ENCODE data around the gene ADARB2. TPM values are rescaled to one million over a fixed set of nuclear protein-coding genes. Genes with fewer than 3 reads are reported as not detected.

Gene ADARB2
- polyA plus RNA-seq, 1 of the 3 experiments (the other 2 are of a cell fraction): not detected

DNA sequence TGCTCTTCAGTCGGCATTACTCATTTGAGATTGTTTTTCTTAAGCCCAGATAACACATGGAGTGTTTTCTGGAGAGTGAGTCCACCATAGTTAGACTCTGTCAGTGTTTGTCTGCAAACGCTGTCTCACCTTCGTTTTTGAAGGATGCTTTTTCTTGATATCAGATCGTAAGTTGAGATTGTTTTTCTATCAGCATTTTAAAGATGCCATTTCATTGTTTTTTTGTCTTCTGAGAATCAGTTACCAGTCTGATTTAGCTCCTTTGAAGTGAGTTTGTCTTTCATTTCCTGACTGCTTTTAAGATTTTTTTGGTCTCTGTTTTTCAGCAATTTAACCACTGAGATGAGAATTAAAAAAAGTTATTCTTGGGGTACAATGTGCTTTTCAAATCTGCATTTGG lies 543.8 kb downstream of the ADARB2 start:
- Histone ChIP-seq H3F3A (replicated peaks; ENCODE audit: insufficient read depth) (no peaks in the 10 kb centered on the region), H3K79me2 (ENCODE audit: insufficient read depth) (no peaks in the 10 kb centered on the region), H3K9me2 (no peaks in the 10 kb centered on the region), H3K27ac (ENCODE audit: low read depth in 2 of 2, low read length in 1 of 2) (no peak overlapping the region), H4K20me1 (ENCODE audit: insufficient read depth) (no peaks in the 10 kb centered on the region), H3K9ac (no peak overlapping the region), H3K36me3 (replicated peaks in 1 of 2; ENCODE audit: control insufficient read depth in 1 of 2, insufficient read depth in 2 of 2, low read length in 1 of 2) (no peaks in the 10 kb centered on the region), H3K4me2 (no peak overlapping the region), H3K27me3 (ENCODE audit: insufficient read depth) (no peaks in the 10 kb centered on the region), H2AFZ (ENCODE audit: low read depth) (no peak overlapping the region), H3K4me3 (ENCODE audit: low read depth in 2 of 2, low read length in 1 of 2) (no peak overlapping the region), H3K4me1 (ENCODE audit: control insufficient read depth in 1 of 2, insufficient read depth in 2 of 2, low read depth in 1 of 2, low read length in 1 of 2) (peaks cover 0 to 12% of the 10 kb centered on the region in 2 experiments; a peak in 1 of 4 replicates), H3K9me3 (0 out of 2 replicates have a peak, but pooled peaks cover 4% of the 10 kb centered on the region)
- WGBS (ENCODE audit: low lambda C conversion rate): 10% methylated on average over 4 of the region's 4 CpGs
- DNase-seq: no peak
- CTCF ChIA-PET: no interaction called here
- TF ChIP-seq TAF1 (IDR thresholded peaks at IDR 0.05; ENCODE audit: borderline replicate concordance, low read depth, low read length) (no peak), TCF12 (IDR thresholded peaks at IDR 0.05) (no peak)
- TF ChIP-seq, protein P1, sequence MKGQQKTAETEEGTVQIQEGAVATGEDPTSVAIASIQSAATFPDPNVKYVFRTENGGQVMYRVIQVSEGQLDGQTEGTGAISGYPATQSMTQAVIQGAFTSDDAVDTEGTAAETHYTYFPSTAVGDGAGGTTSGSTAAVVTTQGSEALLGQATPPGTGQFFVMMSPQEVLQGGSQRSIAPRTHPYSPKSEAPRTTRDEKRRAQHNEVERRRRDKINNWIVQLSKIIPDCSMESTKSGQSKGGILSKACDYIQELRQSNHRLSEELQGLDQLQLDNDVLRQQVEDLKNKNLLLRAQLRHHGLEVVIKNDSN (IDR thresholded peaks at IDR 0.05; ENCODE audit: borderline replicate concordance, low read depth): no peak
- POLR2A ChIA-PET: no interaction called here

GRCh38 chr10:1191752-1192151 lies 545.6 kb downstream of the ADARB2 start:
- TF ChIP-seq EP300 (IDR thresholded peaks at IDR 0.05; ENCODE audit: borderline replicate concordance in 1 of 2, low read depth in 1 of 2, low read length in 1 of 2) (no peak), FOXM1 (IDR thresholded peaks at IDR 0.05; ENCODE audit: low read depth) (no peak), ELF1 (IDR thresholded peaks at IDR 0.05) (no peak), FOXJ3 (CRISPR knock-in tag; IDR thresholded peaks at IDR 0.05) (no peak), POLR2AphosphoS5 (IDR thresholded peaks at IDR 0.05; ENCODE audit: low read depth, low read length) (no peak), RFX5 (IDR thresholded peaks at IDR 0.05; ENCODE audit: low read length) (no peak), FOSL2 (IDR thresholded peaks at IDR 0.05; ENCODE audit: borderline replicate concordance, low read depth) (no peak), MEF2A (IDR thresholded peaks at IDR 0.05; ENCODE audit: borderline replicate concordance, low read depth) (no peak), RXRA (IDR thresholded peaks at IDR 0.05; ENCODE audit: borderline replicate concordance, low read depth) (no peak), GATA2 (CRISPR knock-in tag; IDR thresholded peaks at IDR 0.05) (no peak), CHD2 (IDR thresholded peaks at IDR 0.05; ENCODE audit: low read length, partially characterized antibody) (no peak)
- TF ChIP-seq, protein P1 (IDR thresholded peaks at IDR 0.05; ENCODE audit: borderline replicate concordance, low read depth): no peak
- POLR2A ChIA-PET: no interaction called here
- Histone ChIP-seq H3K4me2 (no peak overlapping the region), H3K9ac (no peak overlapping the region), H3K9me2 (no peaks in the 10 kb centered on the region), H3K4me1 (ENCODE audit: control insufficient read depth in 1 of 2, insufficient read depth in 2 of 2, low read depth in 1 of 2, low read length in 1 of 2) (peaks cover 0 to 12% of the 10 kb centered on the region in 2 experiments; a peak in 1 of 4 replicates), H3K27ac (ENCODE audit: low read depth in 2 of 2, low read length in 1 of 2) (no peak overlapping the region), H3K27me3 (ENCODE audit: insufficient read depth) (no peaks in the 10 kb centered on the region), H3F3A (replicated peaks; ENCODE audit: insufficient read depth) (no peaks in the 10 kb centered on the region), H3K79me2 (ENCODE audit: insufficient read depth) (no peaks in the 10 kb centered on the region), H4K20me1 (ENCODE audit: insufficient read depth) (no peaks in the 10 kb centered on the region), H3K9me3 (0 out of 2 replicates have a peak, but pooled peaks cover 2% of the 10 kb centered on the region), H2AFZ (ENCODE audit: low read depth) (no peak overlapping the region), H3K36me3 (replicated peaks in 1 of 2; ENCODE audit: control insufficient read depth in 1 of 2, insufficient read depth in 2 of 2, low read length in 1 of 2) (no peaks in the 10 kb centered on the region), H3K4me3 (ENCODE audit: low read depth in 2 of 2, low read length in 1 of 2) (no peak overlapping the region)
- no peak for DNase-seq
- CTCF ChIA-PET: interaction anchor here (1.2 kb wide), 1 partner anchor 10 kb away, joined by 3 read pairs; no protein-coding TSS in a partner anchor
- WGBS (ENCODE audit: low lambda C conversion rate): 41% methylated on average over 7 of the region's 7 CpGs
